Measurements from ENCODE around the gene FAM110D. TPM values are rescaled to one million over a fixed set of nuclear protein-coding genes. Genes with fewer than 3 reads are reported as not detected.

The FAM110D gene
- total and polyA plus RNA-seq, 2 of the 8 experiments (the other 6 are each of a cell fraction or from before 2014, with no cell fraction given): 0.21 to 0.48 TPM

DNA sequence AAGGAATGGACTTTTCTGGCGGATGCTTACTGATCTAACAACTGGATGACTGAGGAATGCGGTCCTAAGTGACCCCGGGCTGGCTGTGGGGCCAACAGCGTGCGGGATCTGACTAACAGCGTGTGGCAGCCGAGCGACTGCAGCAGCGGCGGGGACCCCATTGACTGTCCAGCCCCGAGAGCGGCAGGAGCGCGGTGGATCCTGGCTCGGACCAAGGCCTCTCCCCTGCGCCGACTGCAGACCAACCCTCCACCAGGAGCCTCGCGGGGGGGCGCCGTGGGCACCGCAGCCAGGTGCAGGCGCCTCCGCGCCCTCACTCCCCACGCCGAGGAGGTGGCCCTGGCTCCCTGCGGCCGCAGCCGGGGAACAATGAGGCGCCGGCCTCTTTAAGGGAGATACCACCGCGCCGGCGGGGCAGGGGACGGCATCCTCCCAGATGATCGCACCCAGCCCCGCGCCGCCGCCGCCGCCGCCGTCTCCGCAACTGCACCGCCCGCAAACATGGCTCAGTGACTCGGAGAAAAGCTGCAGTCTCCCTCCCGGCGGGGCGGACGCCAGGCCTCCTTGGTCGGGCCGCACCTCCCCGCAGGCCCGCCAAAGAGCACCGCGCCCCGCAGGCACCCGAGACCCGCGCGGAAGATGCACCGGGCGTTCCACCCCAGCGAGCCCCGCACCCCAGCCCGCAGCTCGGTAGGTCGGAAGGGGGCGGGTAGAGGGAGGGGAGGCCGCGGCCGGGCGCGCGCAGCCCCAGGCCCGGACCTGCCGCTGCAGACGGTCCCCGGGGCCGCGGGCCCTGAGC, 47.9 kb upstream of the FAM110D start:
- H3K4me1 ChIP-seq (replicated peaks in 1 of 4; ENCODE audit: control insufficient read depth in 3 of 4, insufficient read depth in 4 of 4, low read length in 3 of 4): peaks cover 0 to 5% (median 3%) of the 10 kb centered on the region in 4 experiments; a peak in 3 of 7 replicates
- H2BK20ac ChIP-seq (ENCODE audit: low read length): no peak overlapping the region
- peak overlapping the region; percentile 56; the same call in 1 of the 2 replicates for H3K18ac ChIP-seq (ENCODE audit: extremely low read depth, low read length)
- no peak overlapping the region for H2AK5ac ChIP-seq (ENCODE audit: low read depth, low read length)
- peak overlapping the region; percentile 77 to 95 for H3K4me2 ChIP-seq (ENCODE audit: insufficient read depth in 1 of 2, low read depth in 2 of 2, low read length in 2 of 2)
- peak overlapping the region; percentile 78 to 92 (median 89) for H3K4me3 ChIP-seq (ENCODE audit: extremely low read depth in 1 of 4, insufficient read depth in 2 of 4, low read depth in 3 of 4, low read length in 4 of 4)
- H2BK12ac ChIP-seq (ENCODE audit: low read depth, low read length): no peak overlapping the region
- no peak overlapping the region; the same call in 1 of the 2 replicates for H2AFZ ChIP-seq (ENCODE audit: low read length)
- no peak overlapping the region for H2BK120ac ChIP-seq (replicated peaks; ENCODE audit: low read depth, low read length)
- H3K23me2 ChIP-seq (ENCODE audit: low read depth, low read length): peaks cover 9% of the 10 kb centered on the region
- H4K5ac ChIP-seq (ENCODE audit: insufficient read length, low read depth, low read length): peak overlapping the region; percentile 74
- H3K14ac ChIP-seq (ENCODE audit: insufficient read length): no peak overlapping the region
- H3K56ac ChIP-seq (replicated peaks; ENCODE audit: insufficient read length, low read depth, low read length): peak overlapping the region; percentile 5
- DNase-seq (ENCODE audit: low read depth in 1 of 2, low spot score in 2 of 2): peak in 1 of 2 experiments; percentile 83
- no peaks in the 10 kb centered on the region for H3K9me3 ChIP-seq (ENCODE audit: insufficient read depth in 2 of 2, low read depth in 1 of 2, low read length in 1 of 2)
- WGBS, 2 experiments (ENCODE audit: extremely low coverage in 1 of 2, insufficient coverage in 1 of 2, insufficient read length in 1 of 2, insufficient replicate concordance in 2 of 2, low coverage in 1 of 2, low lambda C conversion rate in 2 of 2, missing lambda C conversion rate in 1 of 2): 1% methylated on average over 26 of the region's 85 CpGs; no CpG with 5 or more reads in 1 of the 2 experiments
- peak overlapping the region; percentile 90 for H4K8ac ChIP-seq (ENCODE audit: extremely low read depth, insufficient read depth, low read length)
- H2BK5ac ChIP-seq (ENCODE audit: low read depth, low read length): no peak overlapping the region
- no peak for FAIRE-seq
- peaks cover 0 to 11% (median 7%) of the 10 kb centered on the region in 4 experiments; a peak in 4 of 7 replicates for H3K27me3 ChIP-seq (replicated peaks in 1 of 4; ENCODE audit: control insufficient read depth in 3 of 4, extremely low read depth in 1 of 4, insufficient read depth in 3 of 4, low read length in 3 of 4)
- peak overlapping the region; percentile 5 to 95 (median 80); a peak in 6 of 7 replicates for H3K9ac ChIP-seq (replicated peaks in 1 of 4; ENCODE audit: extremely low read depth in 1 of 4, low read depth in 3 of 4, low read length in 3 of 4)
- no peak overlapping the region for H3K4ac ChIP-seq (replicated peaks; ENCODE audit: insufficient read length, low read depth, low read length)
- no peak overlapping the region for H4K91ac ChIP-seq (replicated peaks; ENCODE audit: insufficient read length, low read length)
- H3K79me2 ChIP-seq (ENCODE audit: control insufficient read depth in 1 of 2, insufficient read depth in 2 of 2, low read length in 2 of 2): no peaks in the 10 kb centered on the region
- peaks cover 0 to 4% (median 0%) of the 10 kb centered on the region in 4 experiments; a peak in 2 of 8 replicates for H3K36me3 ChIP-seq (ENCODE audit: control insufficient read depth in 2 of 4, insufficient read depth in 4 of 4, low read length in 3 of 4)
- H4K20me1 ChIP-seq (replicated peaks in 1 of 2; ENCODE audit: control insufficient read depth in 1 of 2, insufficient read depth in 2 of 2, low read length in 2 of 2): peaks cover 0 to 1% of the 10 kb centered on the region in 2 experiments
- peak overlapping the region; percentile 84; the same call in 1 of the 2 replicates for H3K27ac ChIP-seq (ENCODE audit: low read depth, low read length)
- no peak overlapping the region for H2BK15ac ChIP-seq (ENCODE audit: low read length)
- H3K23ac ChIP-seq (ENCODE audit: insufficient read length): no peak overlapping the region
- ChIA-PET POLR2A (ENCODE audit: partially characterized antibody) (interaction anchor here (0.7 to 2.4 kb wide), 11 partner anchors 13 to 301 kb away, joined by 3 to 9 read pairs (median 3); partner anchors contain the start of gene CEP85), CTCF (ENCODE audit: partially characterized antibody) (interaction anchor here (1.0 kb wide), 1 partner anchor 80 kb away, joined by 3 read pairs; the partner anchor contains the start of gene CATSPER4)
- no peaks in the 10 kb centered on the region for H3K79me1 ChIP-seq (ENCODE audit: low read depth, low read length)
- TF ChIP-seq TAF7 (optimal IDR thresholded peaks at IDR 0.05; ENCODE audit: borderline replicate concordance, low read depth, low read length) (peak; percentile 59), ATF2 (IDR thresholded peaks at IDR 0.05; ENCODE audit: low read length) (no peak), FOSL1 (IDR thresholded peaks at IDR 0.05; ENCODE audit: insufficient read depth, low read depth, low read length) (no peak), NRF1 (IDR thresholded peaks at IDR 0.05; ENCODE audit: low read depth, low read length) (no peak), RBBP5 (IDR thresholded peaks at IDR 0.05; ENCODE audit: borderline replicate concordance, low read depth, low read length) (peak; percentile 13; the same call in 1 of the 2 replicates), NANOG (IDR thresholded peaks at IDR 0.05; ENCODE audit: insufficient read depth, low read depth, low read length, poor library complexity, severe bottlenecking) (no peak), EGR1 (IDR thresholded peaks at IDR 0.05; ENCODE audit: borderline replicate concordance, low read depth, low read length) (no peak), EP300 (IDR thresholded peaks at IDR 0.05; ENCODE audit: borderline replicate concordance in 1 of 2, low read depth in 2 of 2, low read length in 2 of 2) (peak in 1 of 2 experiments; percentile 82; a peak in 1 of 3 replicates)
